PC-3 (cell line): Measurements from ENCODE around the gene TMEM270. TPM values are rescaled to one million over a fixed set of nuclear protein-coding genes. Genes with fewer than 3 reads are reported as not detected.
A peak's percentile ranks its signal among the peaks of the same experiment; 100 is the strongest.

ENCODE experiments used
- ATAC-seq: fragments of 200-7000 bp; cut with Tn5 transposase; 2 replicates; pipeline ENCODE4 v1.9.1; 2020; ENCODE audit warnings: mild to moderate bottlenecking, moderate library complexity
- BruUV-seq: library from RNA; stranded (reverse); fragments of 400-500 nt; replicated peaks from 2 replicates; lab custom pipeline; 2021; lab: Mats Ljungman, UMichigan
- CTCF ChIA-PET: fragments of 300-600 bp; sonication (Branson Sonifier 250); formaldehyde crosslinking; loops from one replicate; lab custom pipeline; 2022; ENCODE audit warnings: antibody characterized with exemption; lab: Charles Lee
- POLR2A ChIA-PET: fragments of 300-600 bp; sonication (Branson Sonifier 250); formaldehyde crosslinking; loops from one replicate; lab custom pipeline; 2022; ENCODE audit warnings: antibody characterized with exemption; ENCODE audit not compliant: unreplicated experiment; lab: Charles Lee
- DNase-seq: peaks from one replicate; pipeline ENCODE4 v3.0.0-alpha.2; 2015
- H2AFZ ChIP-seq: fragments of 300-600 bp; sonication (generic); 2 replicates; pipeline ENCODE4 v1.6.0; 2016; ENCODE audit warnings: antibody characterized with exemption, low read length
- H3F3A ChIP-seq: fragments of 300-600 bp; sonication (generic); one replicate; pipeline ENCODE4 v1.6.0; 2017; ENCODE audit warnings: antibody characterized with exemption, low read length, control low read depth, mild to moderate bottlenecking; ENCODE audit not compliant: unreplicated experiment
- H3K27ac ChIP-seq: fragments of 300-600 bp; sonication (generic); 2 replicates; pipeline ENCODE4 v1.5.1; 2016; ENCODE audit warnings: mild to moderate bottlenecking, low read length
- H3K27me3 ChIP-seq: fragments of 300-600 bp; sonication (generic); 2 replicates; pipeline ENCODE4 v1.6.1; 2016; ENCODE audit warnings: low read length, mixed read lengths
- H3K36me3 ChIP-seq: fragments of 300-600 bp; sonication (generic); 2 replicates; pipeline ENCODE4 v1.6.1; 2016; ENCODE audit warnings: low read depth, mixed run types, low read length, mixed read lengths
- H3K4me1 ChIP-seq: fragments of 300-600 bp; sonication (generic); 2 replicates; pipeline ENCODE4 v1.5.1; 2016; ENCODE audit warnings: low read length; ENCODE audit not compliant: insufficient read depth
- H3K4me2 ChIP-seq: fragments of 300-600 bp; sonication (generic); 2 replicates; pipeline ENCODE4 v1.6.0; 2016; ENCODE audit warnings: low read length
- H3K4me3 ChIP-seq: fragments of 300-600 bp; sonication (generic); 2 replicates; pipeline ENCODE4 v1.5.1; 2016; ENCODE audit warnings: mild to moderate bottlenecking, low read length, mixed read lengths
- H3K79me2 ChIP-seq: fragments of 300-600 bp; sonication (generic); 2 replicates; pipeline ENCODE4 v1.6.1; 2017; ENCODE audit warnings: low read length, mixed read lengths
- H3K9ac ChIP-seq: fragments of 300-600 bp; sonication (generic); 2 replicates; pipeline ENCODE4 v1.6.0; 2016; ENCODE audit warnings: mild to moderate bottlenecking, low read length
- H3K9me2 ChIP-seq: fragments of 300-600 bp; sonication (generic); replicated peaks from 2 replicates; pipeline ENCODE4 v1.6.1; 2016; ENCODE audit warnings: mixed run types, low read length, mixed read lengths
- H3K9me3 ChIP-seq: fragments of 300-600 bp; sonication (generic); 2 replicates; pipeline ENCODE4 v1.6.1; 2016; ENCODE audit warnings: low read length, mixed read lengths
- H4K20me1 ChIP-seq: fragments of 300-600 bp; sonication (generic); 2 replicates; pipeline ENCODE4 v1.6.1; 2016; ENCODE audit warnings: low read length, mixed read lengths
- CTCF ChIP-seq: fragments of 300-600 bp; sonication (generic); conservative IDR thresholded peaks from 2 replicates; pipeline ENCODE4 v1.5.1; 2017; ENCODE audit warnings: antibody characterized with exemption, low read depth, mild to moderate bottlenecking, low read length
- EZH2 ChIP-seq: fragments of 300-600 bp; sonication (generic); IDR thresholded peaks from one replicate; pipeline ENCODE4 v1.6.1; 2017; ENCODE audit warnings: antibody characterized with exemption, mild to moderate bottlenecking, low read length; ENCODE audit not compliant: unreplicated experiment
- EZH2phosphoT487 ChIP-seq: fragments of 300-600 bp; sonication (generic); IDR thresholded peaks from 2 replicates; pipeline ENCODE4 v1.6.1; 2018; ENCODE audit warnings: mild to moderate bottlenecking, antibody characterized with exemption, low read length, borderline replicate concordance
- intact Hi-C: fragments of 100-400 bp; cut with micrococcal nuclease; formaldehyde crosslinking; loops from 2 replicates; pipeline ENCODE4 v1.9.0; 2023
- total RNA-seq: library from RNA; depleted of rRNA; stranded (reverse); fragments of >200 nt; gene quantifications from 2 replicates; pipeline ENCODE4 v1.2.3, GENCODE V29; 2014

The TMEM270 gene
- total RNA-seq, 1 experiment from 2014 or later, result not detected

GRCh38 chr7:73840715-73841379 lies 20.1 kb upstream of the TMEM270 start:
- Histone ChIP-seq H3K4me3 (no peak overlapping the region), H3K9me3 (no peaks in the 10 kb centered on the region), H3K4me1 (peaks cover 13% of the 10 kb centered on the region; the same call in 1 of the 2 replicates), H3K4me2 (no peak overlapping the region), H3K9me2 (no peaks in the 10 kb centered on the region), H3K9ac (no peak overlapping the region), H3K36me3 (no peaks in the 10 kb centered on the region), H3K79me2 (0 out of 2 replicates have a peak, but pooled peaks cover 7% of the 10 kb centered on the region), H4K20me1 (no peaks in the 10 kb centered on the region), H3K27me3 (no peaks in the 10 kb centered on the region), H3F3A (no peaks in the 10 kb centered on the region), H2AFZ (no peak overlapping the region), H3K27ac (no peak overlapping the region)
- BruUV-seq, result no TSS peak
- ATAC-seq, result no peak
- CTCF ChIA-PET, result no interaction called here
- intact Hi-C loops, result no loop called here
- TF ChIP-seq EZH2phosphoT487 (no peak), EZH2 (no peak), CTCF (no peak)
- no peak for DNase-seq
- POLR2A ChIA-PET, result no interaction called here

- Histone ChIP-seq H3K4me1 (peaks cover 13% of the 10 kb centered on the region; the same call in 1 of the 2 replicates), H3F3A (no peaks in the 10 kb centered on the region), H3K4me3 (peak overlapping the region; percentile 92), H3K27me3 (no peaks in the 10 kb centered on the region), H3K9me3 (no peaks in the 10 kb centered on the region), H2AFZ (peak overlapping the region; percentile 96), H3K4me2 (peak overlapping the region; percentile 100), H3K27ac (no peak overlapping the region), H3K36me3 (no peaks in the 10 kb centered on the region), H3K9me2 (no peaks in the 10 kb centered on the region), H3K79me2 (0 out of 2 replicates have a peak, but pooled peaks cover 7% of the 10 kb centered on the region), H4K20me1 (no peaks in the 10 kb centered on the region), H3K9ac (peak overlapping the region; percentile 83)
- intact Hi-C loops, result no loop called here
- POLR2A ChIA-PET, result no interaction called here
- CTCF ChIA-PET, result no interaction called here
- no TSS peak for BruUV-seq
- DNase-seq, result no peak
- ATAC-seq, result peak; percentile 1; the same call in 1 of the 2 replicates
- no peak for TF ChIP-seq CTCF
- TF ChIP-seq EZH2phosphoT487, result no peak
- TF ChIP-seq EZH2, result no peak
Measured at GRCh38 chr7:73841689-73842066, 19.3 kb upstream of the TMEM270 start.
